ENCODE measurements around the gene PEF1.

Gene PEF1

GRCh38 chr1:31605908-31606427 is 38.7 kb downstream of the PEF1 start:
- DNase-seq (ENCODE audit: low read depth) = peak; percentile 55
- no peak overlapping the region for H3K4me3 ChIP-seq (replicated peaks; ENCODE audit: low read depth, low read length)
- no peak for TF ChIP-seq CTCF (IDR thresholded peaks at IDR 0.05; ENCODE audit: low read length, missing control alignments)

GRCh38 chr1:31602081-31602480 is 42.6 kb downstream of the PEF1 start:
- H3K4me3 ChIP-seq (replicated peaks; ENCODE audit: low read depth, low read length) = no peak overlapping the region
- no peak for TF ChIP-seq CTCF (IDR thresholded peaks at IDR 0.05; ENCODE audit: low read length, missing control alignments)
- no peak for DNase-seq (ENCODE audit: low read depth)

GRCh38 chr1:31600641-31601040 is 44.0 kb downstream of the PEF1 start:
- no peak for DNase-seq (ENCODE audit: low read depth)

GRCh38 chr1:31598980-31599379 is 45.7 kb downstream of the PEF1 start:
- TF ChIP-seq CTCF (IDR thresholded peaks at IDR 0.05; ENCODE audit: low read length, missing control alignments) = no peak
- no peak overlapping the region for H3K4me3 ChIP-seq (replicated peaks; ENCODE audit: low read depth, low read length)
- no peak for DNase-seq (ENCODE audit: low read depth)

More at GRCh38 chr1:31600641-31601040, 44.0 kb downstream of the PEF1 start:
- no peak for TF ChIP-seq CTCF (IDR thresholded peaks at IDR 0.05; ENCODE audit: low read length, missing control alignments)
- H3K4me3 ChIP-seq (replicated peaks; ENCODE audit: low read depth, low read length) = no peak overlapping the region

GRCh38 chr1:31596737-31597097 is 48.0 kb downstream of the PEF1 start:
- no peak for DNase-seq (ENCODE audit: low read depth)

GRCh38 chr1:31595836-31596736 is 48.6 kb downstream of the PEF1 start:
- no peak for DNase-seq (ENCODE audit: low read depth)
- TF ChIP-seq CTCF (IDR thresholded peaks at IDR 0.05; ENCODE audit: low read length, missing control alignments) = no peak
- no peak overlapping the region for H3K4me3 ChIP-seq (replicated peaks; ENCODE audit: low read depth, low read length)

More at GRCh38 chr1:31596737-31597097, 48.0 kb downstream of the PEF1 start:
- no peak for TF ChIP-seq CTCF (IDR thresholded peaks at IDR 0.05; ENCODE audit: low read length, missing control alignments)
- no peak overlapping the region for H3K4me3 ChIP-seq (replicated peaks; ENCODE audit: low read depth, low read length)

All from fibroblast of pulmonary artery (primary cell).